WI38 (cell line): ENCODE data around the gene CEACAM5.

Experiments
- H3K4me3 ChIP-seq: 2 replicates; pipeline ENCODE4 v1.5.1; 2011; ENCODE audit warnings: low read depth, mild to moderate bottlenecking, control low read depth, low read length
- TF ChIP-seq, protein P1 (sequence below): IDR thresholded peaks from 2 replicates; pipeline ENCODE4 v1.5.1; 2012; ENCODE audit warnings: low read depth, mild to moderate bottlenecking, control low read depth, low read length

The CEACAM5 gene

DNA sequence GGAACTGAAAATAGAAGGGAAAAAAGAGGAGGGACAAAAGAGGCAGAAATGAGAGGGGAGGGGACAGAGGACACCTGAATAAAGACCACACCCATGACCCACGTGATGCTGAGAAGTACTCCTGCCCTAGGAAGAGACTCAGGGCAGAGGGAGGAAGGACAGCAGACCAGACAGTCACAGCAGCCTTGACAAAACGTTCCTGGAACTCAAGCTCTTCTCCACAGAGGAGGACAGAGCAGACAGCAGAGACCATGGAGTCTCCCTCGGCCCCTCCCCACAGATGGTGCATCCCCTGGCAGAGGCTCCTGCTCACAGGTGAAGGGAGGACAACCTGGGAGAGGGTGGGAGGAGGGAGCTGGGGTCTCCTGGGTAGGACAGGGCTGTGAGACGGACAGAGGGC, at the start of gene CEACAM5:
TSS of gene CEACAM5 (plus strand) at position 146 of the 400 bp plus-strand sequence. CDS start at position 252, 106 bp downstream.
- TF ChIP-seq, protein P1, sequence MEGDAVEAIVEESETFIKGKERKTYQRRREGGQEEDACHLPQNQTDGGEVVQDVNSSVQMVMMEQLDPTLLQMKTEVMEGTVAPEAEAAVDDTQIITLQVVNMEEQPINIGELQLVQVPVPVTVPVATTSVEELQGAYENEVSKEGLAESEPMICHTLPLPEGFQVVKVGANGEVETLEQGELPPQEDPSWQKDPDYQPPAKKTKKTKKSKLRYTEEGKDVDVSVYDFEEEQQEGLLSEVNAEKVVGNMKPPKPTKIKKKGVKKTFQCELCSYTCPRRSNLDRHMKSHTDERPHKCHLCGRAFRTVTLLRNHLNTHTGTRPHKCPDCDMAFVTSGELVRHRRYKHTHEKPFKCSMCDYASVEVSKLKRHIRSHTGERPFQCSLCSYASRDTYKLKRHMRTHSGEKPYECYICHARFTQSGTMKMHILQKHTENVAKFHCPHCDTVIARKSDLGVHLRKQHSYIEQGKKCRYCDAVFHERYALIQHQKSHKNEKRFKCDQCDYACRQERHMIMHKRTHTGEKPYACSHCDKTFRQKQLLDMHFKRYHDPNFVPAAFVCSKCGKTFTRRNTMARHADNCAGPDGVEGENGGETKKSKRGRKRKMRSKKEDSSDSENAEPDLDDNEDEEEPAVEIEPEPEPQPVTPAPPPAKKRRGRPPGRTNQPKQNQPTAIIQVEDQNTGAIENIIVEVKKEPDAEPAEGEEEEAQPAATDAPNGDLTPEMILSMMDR = no peak
- no peak within 1 kb of the TSS for H3K4me3 ChIP-seq

- no peak overlapping the region for H3K4me3 ChIP-seq
- TF ChIP-seq, protein P1 = no peak
Observed at GRCh38 chr19:41666075-41666474, 42.4 kb upstream of the CEACAM5 start.

GRCh38 chr19:41668315-41668714, 40.1 kb upstream of the CEACAM5 start:
- TF ChIP-seq, protein P1 = no peak

GRCh38 chr19:41670755-41671154, 37.7 kb upstream of the CEACAM5 start:
- TF ChIP-seq, protein P1 = no peak
- no peak overlapping the region for H3K4me3 ChIP-seq

More at GRCh38 chr19:41668315-41668714, 40.1 kb upstream of the CEACAM5 start:
- no peak overlapping the region for H3K4me3 ChIP-seq

GRCh38 chr19:41671486-41671885, 36.9 kb upstream of the CEACAM5 start:
- no peak overlapping the region for H3K4me3 ChIP-seq
- TF ChIP-seq, protein P1 = no peak

GRCh38 chr19:41682437-41682836, 26.0 kb upstream of the CEACAM5 start:
- TF ChIP-seq, protein P1 = no peak
- H3K4me3 ChIP-seq = no peak overlapping the region

GRCh38 chr19:41687419-41687818, 21.0 kb upstream of the CEACAM5 start:
- TF ChIP-seq, protein P1 = no peak
- H3K4me3 ChIP-seq = no peak overlapping the region
